PC-9 (cell line): ENCODE results near the gene ERN1. TPM values are rescaled to one million over a fixed set of nuclear protein-coding genes. Genes with fewer than 3 reads are reported as not detected.

ENCODE experiments used
- BruUV-seq: library from RNA; stranded (reverse); fragments of 400-500 nt; replicated peaks from 2 replicates; lab custom pipeline; 2021; lab: Mats Ljungman, UMichigan
- CTCF ChIA-PET: fragments of 300-600 bp; sonication (Branson Sonifier 250); formaldehyde crosslinking; loops from one replicate; lab custom pipeline; 2022; ENCODE audit warnings: antibody characterized with exemption; lab: Charles Lee
- POLR2A ChIA-PET: fragments of 300-600 bp; sonication (Branson Sonifier 250); formaldehyde crosslinking; loops from one replicate; lab custom pipeline; 2022; ENCODE audit warnings: antibody characterized with exemption; ENCODE audit not compliant: unreplicated experiment; lab: Charles Lee
- DNase-seq, 2 experiments: peaks; one replicate each; pipeline versions ENCODE4 v3.0.0 to v3.0.0-alpha.2; 2015 to 2022; ENCODE audit warnings: mixed read lengths in 1 of 2
- H2AFZ ChIP-seq: fragments of 200-600 bp; sonication (generic); 2 replicates; pipeline ENCODE4 v1.8.1; 2017; ENCODE audit warnings: antibody characterized with exemption
- H3F3A ChIP-seq: fragments of 200-600 bp; sonication (generic); 2 replicates; pipeline ENCODE4 v1.8.1; 2017; ENCODE audit warnings: antibody characterized with exemption, mild to moderate bottlenecking, low read depth; ENCODE audit not compliant: insufficient read depth
- H3K27ac ChIP-seq: fragments of 200-600 bp; sonication (generic); 2 replicates; pipeline ENCODE4 v1.6.1; 2016; ENCODE audit warnings: mixed run types
- H3K27me3 ChIP-seq: fragments of 200-600 bp; sonication (generic); 2 replicates; pipeline ENCODE4 v1.6.1; 2016; ENCODE audit warnings: low read depth, mixed run types; ENCODE audit not compliant: insufficient read depth
- H3K36me3 ChIP-seq: fragments of 200-600 bp; sonication (generic); 2 replicates; pipeline ENCODE4 v1.6.1; 2016; ENCODE audit warnings: low read depth, mixed run types
- H3K4me1 ChIP-seq: fragments of 200-600 bp; sonication (generic); replicated peaks from 2 replicates; pipeline ENCODE4 v1.6.1; 2016; ENCODE audit warnings: mixed run types; ENCODE audit not compliant: insufficient read depth
- H3K4me2 ChIP-seq: fragments of 200-600 bp; sonication (generic); 2 replicates; pipeline ENCODE4 v1.6.1; 2017; ENCODE audit warnings: mixed run types
- H3K4me3 ChIP-seq: fragments of 200-600 bp; sonication (generic); 2 replicates; pipeline ENCODE4 v1.6.1; 2016; ENCODE audit warnings: mixed run types
- H3K79me2 ChIP-seq: fragments of 200-600 bp; sonication (generic); 2 replicates; pipeline ENCODE4 v1.6.1; 2017; ENCODE audit warnings: low read depth, mixed run types
- H3K9me2 ChIP-seq: fragments of 200-600 bp; sonication (generic); 2 replicates; pipeline ENCODE4 v1.8.1; 2017; ENCODE audit warnings: mild to moderate bottlenecking; ENCODE audit not compliant: insufficient read depth
- H3K9me3 ChIP-seq: fragments of 200-600 bp; sonication (generic); 2 replicates; pipeline ENCODE4 v1.8.1; 2016; ENCODE audit warnings: low read depth; ENCODE audit not compliant: insufficient read depth
- H4K20me1 ChIP-seq: fragments of 200-600 bp; sonication (generic); 2 replicates; pipeline ENCODE4 v1.8.1; 2017; ENCODE audit not compliant: insufficient read depth
- EZH2 ChIP-seq: fragments of 200-600 bp; sonication (generic); IDR thresholded peaks from 2 replicates; pipeline ENCODE4 v1.8.0; 2017; ENCODE audit warnings: antibody characterized with exemption, low read depth
- intact Hi-C: fragments of 100-400 bp; cut with micrococcal nuclease; formaldehyde crosslinking; loops from one replicate; pipeline ENCODE4 v1.10.0; 2022; ENCODE audit not compliant: unreplicated experiment
- total RNA-seq: library from RNA; stranded (reverse); gene quantifications from 2 replicates; pipeline ENCODE4 v1.2.3, GENCODE V29; 2021
- TF ChIP-seq, protein P1 (sequence below): fragments of 200-600 bp; sonication (generic); conservative IDR thresholded peaks from 2 replicates; pipeline ENCODE4 v1.6.1; 2017; ENCODE audit warnings: mixed run types, antibody characterized with exemption, mild to moderate bottlenecking, moderate library complexity

ERN1 gene
- total RNA-seq, 1 experiment from 2014 or later, result 9.2 TPM

DNA sequence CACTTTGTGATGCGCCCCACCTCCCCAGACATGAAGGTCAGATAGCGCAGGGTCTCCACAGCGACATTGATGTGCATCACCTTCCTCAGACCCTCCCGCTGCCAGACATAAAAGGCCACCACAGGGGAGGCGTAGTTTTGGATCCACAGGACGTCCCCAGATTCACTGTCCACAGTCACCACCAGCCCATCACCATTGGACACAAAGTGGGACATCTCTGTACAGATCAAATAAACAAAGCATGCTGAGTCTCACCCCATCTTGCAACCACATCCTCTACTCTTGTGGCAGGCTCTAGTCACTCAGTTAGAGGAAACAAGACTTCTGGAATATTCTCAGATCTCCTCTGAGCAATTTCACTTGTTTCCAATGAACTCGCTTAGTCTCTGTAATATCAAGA lies 63.2 kb downstream of the ERN1 start:
- peaks cover 6% of the 10 kb centered on the region for H3K9me3 ChIP-seq
- TF ChIP-seq EZH2, result no peak
- TF ChIP-seq, protein P1, sequence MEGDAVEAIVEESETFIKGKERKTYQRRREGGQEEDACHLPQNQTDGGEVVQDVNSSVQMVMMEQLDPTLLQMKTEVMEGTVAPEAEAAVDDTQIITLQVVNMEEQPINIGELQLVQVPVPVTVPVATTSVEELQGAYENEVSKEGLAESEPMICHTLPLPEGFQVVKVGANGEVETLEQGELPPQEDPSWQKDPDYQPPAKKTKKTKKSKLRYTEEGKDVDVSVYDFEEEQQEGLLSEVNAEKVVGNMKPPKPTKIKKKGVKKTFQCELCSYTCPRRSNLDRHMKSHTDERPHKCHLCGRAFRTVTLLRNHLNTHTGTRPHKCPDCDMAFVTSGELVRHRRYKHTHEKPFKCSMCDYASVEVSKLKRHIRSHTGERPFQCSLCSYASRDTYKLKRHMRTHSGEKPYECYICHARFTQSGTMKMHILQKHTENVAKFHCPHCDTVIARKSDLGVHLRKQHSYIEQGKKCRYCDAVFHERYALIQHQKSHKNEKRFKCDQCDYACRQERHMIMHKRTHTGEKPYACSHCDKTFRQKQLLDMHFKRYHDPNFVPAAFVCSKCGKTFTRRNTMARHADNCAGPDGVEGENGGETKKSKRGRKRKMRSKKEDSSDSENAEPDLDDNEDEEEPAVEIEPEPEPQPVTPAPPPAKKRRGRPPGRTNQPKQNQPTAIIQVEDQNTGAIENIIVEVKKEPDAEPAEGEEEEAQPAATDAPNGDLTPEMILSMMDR, result no peak
- no peaks in the 10 kb centered on the region for H3K79me2 ChIP-seq
- POLR2A ChIA-PET, result no interaction called here
- H3F3A ChIP-seq, result peaks cover 5% of the 10 kb centered on the region; the same call in 1 of the 2 replicates
- H3K4me3 ChIP-seq, result no peak overlapping the region
- CTCF ChIA-PET, result interaction anchor here (1.0 kb wide), 1 partner anchor 67 kb away, joined by 3 read pairs; no protein-coding TSS in a partner anchor
- DNase-seq, result no peak
- no peaks in the 10 kb centered on the region for H4K20me1 ChIP-seq
- intact Hi-C loops, result no loop called here
- H3K27ac ChIP-seq, result no peak overlapping the region
- H3K4me1 ChIP-seq, result peaks cover 8% of the 10 kb centered on the region
- BruUV-seq, result no TSS peak
- H3K36me3 ChIP-seq, result peaks cover 42% of the 10 kb centered on the region
- H2AFZ ChIP-seq, result no peak overlapping the region
- no peaks in the 10 kb centered on the region for H3K9me2 ChIP-seq
- no peak overlapping the region for H3K4me2 ChIP-seq
- no peaks in the 10 kb centered on the region for H3K27me3 ChIP-seq

DNA sequence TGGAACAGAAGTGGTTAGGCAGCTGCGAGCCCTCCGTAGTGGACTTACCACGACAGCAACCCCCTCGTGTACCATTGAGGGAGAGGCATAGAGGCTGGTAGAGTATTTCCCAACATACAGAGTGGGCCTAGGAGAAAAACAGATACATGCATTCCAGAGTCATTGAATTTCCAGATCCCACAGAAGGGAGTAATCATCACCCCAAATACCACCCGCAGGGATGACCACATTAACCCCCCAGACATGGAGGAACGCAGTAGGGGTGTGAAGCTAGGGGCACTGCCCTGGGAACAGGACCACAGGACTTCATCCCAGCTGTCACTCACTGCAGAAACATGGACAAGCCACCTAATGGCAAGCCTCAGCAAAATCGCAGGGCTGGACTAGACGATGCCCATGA lies 64.8 kb downstream of the ERN1 start:
- Histone ChIP-seq H3K27ac (no peak overlapping the region), H3K4me2 (no peak overlapping the region), H3K36me3 (peaks cover 36% of the 10 kb centered on the region), H3K79me2 (no peaks in the 10 kb centered on the region), H3K9me2 (no peaks in the 10 kb centered on the region), H3F3A (peaks cover 16% of the 10 kb centered on the region; the same call in 1 of the 2 replicates), H3K27me3 (no peaks in the 10 kb centered on the region), H4K20me1 (no peaks in the 10 kb centered on the region), H3K9me3 (peaks cover 5% of the 10 kb centered on the region), H3K4me3 (no peak overlapping the region), H2AFZ (no peak overlapping the region), H3K4me1 (peaks cover 21% of the 10 kb centered on the region)
- POLR2A ChIA-PET, result no interaction called here
- no peak for TF ChIP-seq EZH2
- TF ChIP-seq, protein P1, result no peak
- CTCF ChIA-PET, result interaction anchor here (1.8 kb wide), 1 partner anchor 68 kb away, joined by 14 read pairs; no protein-coding TSS in a partner anchor
- BruUV-seq, result no TSS peak
- DNase-seq, result no peak
- intact Hi-C loops, result no loop called here

DNA sequence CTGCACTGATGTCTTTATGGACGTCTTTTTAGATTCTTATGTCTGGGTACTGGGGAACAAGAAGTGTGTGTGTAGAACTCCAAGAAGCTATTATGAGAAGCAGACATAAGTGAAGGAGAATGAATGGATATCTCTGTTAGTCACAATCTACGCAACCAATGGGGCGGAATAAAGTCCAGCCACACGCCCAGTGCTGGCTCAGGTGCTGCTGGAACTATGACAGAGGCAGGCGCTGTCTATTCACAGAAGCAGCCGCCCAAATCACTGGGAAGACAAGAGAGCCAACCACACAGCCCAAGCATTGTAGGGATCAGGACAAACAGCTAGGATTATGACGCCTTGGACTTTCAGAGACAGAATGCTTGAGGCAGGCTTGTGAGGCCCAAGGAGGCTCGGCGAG lies 65.6 kb downstream of the ERN1 start:
- DNase-seq, result no peak
- Histone ChIP-seq H2AFZ (no peak overlapping the region), H3K9me2 (no peaks in the 10 kb centered on the region), H4K20me1 (no peaks in the 10 kb centered on the region), H3K27me3 (no peaks in the 10 kb centered on the region), H3K4me3 (no peak overlapping the region), H3K27ac (no peak overlapping the region), H3K36me3 (peaks cover 28% of the 10 kb centered on the region), H3F3A (peaks cover 17% of the 10 kb centered on the region; the same call in 1 of the 2 replicates), H3K4me1 (peaks cover 23% of the 10 kb centered on the region), H3K9me3 (peaks cover 3% of the 10 kb centered on the region; the same call in 1 of the 2 replicates), H3K4me2 (no peak overlapping the region), H3K79me2 (no peaks in the 10 kb centered on the region)
- ChIA-PET POLR2A (interaction anchor here (0.5 kb wide), 1 partner anchor 380 kb away, joined by 6 read pairs; no protein-coding TSS in a partner anchor), CTCF (interaction anchor here (0.6 to 1.8 kb wide), 2 partner anchors 69 to 127 kb away, joined by 3 to 14 read pairs; no protein-coding TSS in a partner anchor)
- intact Hi-C loops, result no loop called here
- BruUV-seq, result no TSS peak
- no peak for TF ChIP-seq EZH2
- TF ChIP-seq, protein P1, result no peak
